K562 (cell line): Measurements from ENCODE around the gene RDH14.

Experiments used
- GABPA ChIP-seq: fragments of 200-800 bp; sonication (Bioruptor generic); conservative IDR thresholded peaks from 2 replicates; pipeline ENCODE4 v1.6.1; 2016; ENCODE audit warnings: low read depth, missing genetic modification characterization, missing compliant biosample characterization
- PHTF2 ChIP-seq: fragments of 250-450 bp; sonication (Bioruptor Pico); IDR thresholded peaks from 2 replicates; pipeline ENCODE4 v1.5.0; 2021; ENCODE audit warnings: mild to moderate bottlenecking
- SMARCA5 ChIP-seq: fragments of 450-650 bp; IDR thresholded peaks from 2 replicates; pipeline ENCODE4 v1.6.1; 2016
- TBP ChIP-seq: optimal IDR thresholded peaks from 2 replicates; pipeline ENCODE3; 2011; ENCODE audit warnings: low read depth, low read length, improper control_type of control experiment
- YY1 ChIP-seq, 3 experiments: IDR thresholded peaks; 2 replicates each; pipeline ENCODE4 v1.6.1; 2011; ENCODE audit warnings: low read length in 2 of 3, mild to moderate bottlenecking in 2 of 3, moderate library complexity in 2 of 3, borderline replicate concordance in 1 of 3, control low read depth in 1 of 3, low read depth in 1 of 3; ENCODE audit not compliant: insufficient read depth in 3 of 3, insufficient replicate concordance in 2 of 3, control insufficient read depth in 1 of 3, insufficient read length in 1 of 3; ENCODE audit errors: extremely low read depth in 1 of 3
- TF ChIP-seq, protein P1 (sequence below): sonication (generic); formaldehyde crosslinking; IDR thresholded peaks from 2 replicates; pipeline ENCODE4 v1.8.0; 2022; ENCODE audit warnings: mild to moderate bottlenecking, missing genetic modification reagents, borderline replicate concordance

DNA sequence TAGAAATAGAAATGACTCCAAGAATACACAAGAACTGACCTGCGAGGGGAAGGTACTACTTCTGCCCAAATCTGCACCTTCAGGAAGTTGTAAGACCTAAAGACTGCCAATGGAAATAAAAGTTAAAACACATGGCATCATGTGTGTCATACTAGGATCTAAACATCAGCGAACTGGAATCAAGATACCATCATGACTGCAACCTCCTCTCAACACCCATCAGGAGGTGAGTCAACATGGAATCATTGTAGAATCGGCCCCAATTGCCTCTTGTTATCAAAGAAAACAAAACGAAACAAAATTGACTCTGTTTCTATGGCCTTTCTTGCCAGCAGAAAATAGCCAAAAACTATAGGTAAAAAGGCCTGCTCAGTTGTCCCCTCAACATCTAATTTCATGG lies 15.1 kb downstream of the RDH14 start:
- no peak for TF ChIP-seq TBP
- TF ChIP-seq GABPA (tag) = no peak
- no peak for TF ChIP-seq PHTF2 (CRISPR knock-in tag)
- TF ChIP-seq SMARCA5 = no peak
- TF ChIP-seq, protein P1, sequence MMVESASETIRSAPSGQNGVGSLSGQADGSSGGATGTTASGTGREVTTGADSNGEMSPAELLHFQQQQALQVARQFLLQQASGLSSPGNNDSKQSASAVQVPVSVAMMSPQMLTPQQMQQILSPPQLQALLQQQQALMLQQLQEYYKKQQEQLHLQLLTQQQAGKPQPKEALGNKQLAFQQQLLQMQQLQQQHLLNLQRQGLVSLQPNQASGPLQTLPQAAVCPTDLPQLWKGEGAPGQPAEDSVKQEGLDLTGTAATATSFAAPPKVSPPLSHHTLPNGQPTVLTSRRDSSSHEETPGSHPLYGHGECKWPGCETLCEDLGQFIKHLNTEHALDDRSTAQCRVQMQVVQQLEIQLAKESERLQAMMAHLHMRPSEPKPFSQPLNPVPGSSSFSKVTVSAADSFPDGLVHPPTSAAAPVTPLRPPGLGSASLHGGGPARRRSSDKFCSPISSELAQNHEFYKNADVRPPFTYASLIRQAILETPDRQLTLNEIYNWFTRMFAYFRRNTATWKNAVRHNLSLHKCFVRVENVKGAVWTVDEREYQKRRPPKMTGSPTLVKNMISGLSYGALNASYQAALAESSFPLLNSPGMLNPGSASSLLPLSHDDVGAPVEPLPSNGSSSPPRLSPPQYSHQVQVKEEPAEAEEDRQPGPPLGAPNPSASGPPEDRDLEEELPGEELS = no peak
- TF ChIP-seq YY1 (IDR thresholded peaks at IDR 0.05; ENCODE audit: borderline replicate concordance in 1 of 3, control insufficient read depth in 1 of 3, extremely low read depth in 1 of 3, insufficient read depth in 3 of 3, insufficient read length in 1 of 3, insufficient replicate concordance in 2 of 3, low read depth in 1 of 3, low read length in 2 of 3) = no peak
